ENCODE measurements around the gene CNTN2.

DNA sequence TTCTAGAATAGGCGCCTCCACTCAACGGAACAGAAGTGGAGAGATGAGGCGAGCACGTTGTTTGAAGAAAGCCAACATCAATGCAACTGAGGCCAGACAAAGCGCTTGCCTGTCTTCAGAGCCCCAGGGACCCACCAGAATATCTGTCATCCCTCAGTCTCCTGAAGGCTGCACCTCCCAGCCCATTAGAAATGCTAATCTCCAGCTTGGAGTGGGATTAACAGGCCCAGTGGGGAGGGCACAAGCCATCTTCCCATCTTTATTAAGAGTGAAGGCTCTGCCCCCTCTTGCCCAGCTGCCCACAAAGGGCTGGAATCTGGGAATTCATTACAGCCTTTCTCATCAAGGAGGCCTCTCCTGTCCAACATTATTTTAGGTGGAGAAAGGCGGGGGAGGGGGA is 16.8 kb upstream of the CNTN2 start:
- TF ChIP-seq CTCF (IDR thresholded peaks at IDR 0.05), result no peak
- TF ChIP-seq POLR2A (IDR thresholded peaks at IDR 0.05), result no peak
